GM18502 (cell line): ENCODE results near the gene PGLYRP3.
"Not testable (repeated sequence)": the region's sequence is repeated elsewhere in the genome, so short reads cannot be mapped to it uniquely, and the experiment has no call there.

ENCODE experiments used
- ATAC-seq: cut with Tn5 transposase; IDR thresholded peaks from one replicate; pipeline ENCODE4 v1.9.1; 2021; ENCODE audit warnings: mild to moderate bottlenecking; ENCODE audit not compliant: unreplicated experiment, poor library complexity

Gene PGLYRP3

GRCh38 chr1:153348511-153349362 lies 36.0 kb upstream of the PGLYRP3 start, which contains the start of gene PGLYRP4:
Gene PGLYRP4, minus strand, starts transcription at chr1:153348841. Its CDS starts 909 bp downstream, at chr1:153347932.
- no peak for ATAC-seq

- no peak for ATAC-seq
These were observed 35.1 kb upstream of the PGLYRP3 start for GRCh38 chr1:153347856-153348255.

GRCh38 chr1:153347049-153347448 lies 34.3 kb upstream of the PGLYRP3 start:
- ATAC-seq, result not testable (repeated sequence)

GRCh38 chr1:153346077-153346723 lies 33.4 kb upstream of the PGLYRP3 start:
- no peak for ATAC-seq

- no peak for ATAC-seq
These were observed 32.7 kb upstream of the PGLYRP3 start for GRCh38 chr1:153345187-153346076.

GRCh38 chr1:153344718-153345025 lies 31.9 kb upstream of the PGLYRP3 start:
- ATAC-seq, result no peak

GRCh38 chr1:153343811-153344717 lies 31.3 kb upstream of the PGLYRP3 start:
- ATAC-seq, result no peak

- ATAC-seq, result no peak
These were observed 30.4 kb upstream of the PGLYRP3 start for GRCh38 chr1:153343040-153343681.

GRCh38 chr1:153342178-153342577 lies 29.4 kb upstream of the PGLYRP3 start:
- ATAC-seq, result no peak

GRCh38 chr1:153341431-153341934 lies 28.7 kb upstream of the PGLYRP3 start:
- ATAC-seq, result no peak

GRCh38 chr1:153340356-153340755 lies 27.6 kb upstream of the PGLYRP3 start:
- no peak for ATAC-seq

- no peak for ATAC-seq
These were observed 27.1 kb upstream of the PGLYRP3 start for GRCh38 chr1:153339802-153340201.

- ATAC-seq, result no peak
These were observed 25.5 kb upstream of the PGLYRP3 start for GRCh38 chr1:153337980-153338853.

- ATAC-seq, result no peak
These were observed 23.9 kb upstream of the PGLYRP3 start for GRCh38 chr1:153336650-153337049.

GRCh38 chr1:153333902-153334301 lies 21.1 kb upstream of the PGLYRP3 start:
- ATAC-seq, result no peak

- ATAC-seq, result no peak
These were observed 12.2 kb upstream of the PGLYRP3 start for GRCh38 chr1:153324912-153325311.

GRCh38 chr1:153322568-153322967 lies 9.8 kb upstream of the PGLYRP3 start:
- no peak for ATAC-seq

GRCh38 chr1:153318145-153318544 lies 5.4 kb upstream of the PGLYRP3 start:
- ATAC-seq, result not testable (repeated sequence)
